Embryonic facial prominence (tissue), 1 donor: ENCODE data around the gene PRRT1B.
"Not testable (repeated sequence)": the region's sequence is repeated elsewhere in the genome, so short reads cannot be mapped to it uniquely, and the experiment has no call there.

Experiments used
- DNase-seq: peaks from one replicate; pipeline ENCODE4 v3.0.0-alpha.2; 2016; ENCODE audit errors: extremely low spot score

The PRRT1B gene

GRCh38 chr9:131522257-131523085 lies 22.9 kb upstream of the PRRT1B start:
- DNase-seq, result no peak

- DNase-seq, result no peak
Observed at GRCh38 chr9:131523086-131523388, 22.3 kb upstream of the PRRT1B start.

DNA sequence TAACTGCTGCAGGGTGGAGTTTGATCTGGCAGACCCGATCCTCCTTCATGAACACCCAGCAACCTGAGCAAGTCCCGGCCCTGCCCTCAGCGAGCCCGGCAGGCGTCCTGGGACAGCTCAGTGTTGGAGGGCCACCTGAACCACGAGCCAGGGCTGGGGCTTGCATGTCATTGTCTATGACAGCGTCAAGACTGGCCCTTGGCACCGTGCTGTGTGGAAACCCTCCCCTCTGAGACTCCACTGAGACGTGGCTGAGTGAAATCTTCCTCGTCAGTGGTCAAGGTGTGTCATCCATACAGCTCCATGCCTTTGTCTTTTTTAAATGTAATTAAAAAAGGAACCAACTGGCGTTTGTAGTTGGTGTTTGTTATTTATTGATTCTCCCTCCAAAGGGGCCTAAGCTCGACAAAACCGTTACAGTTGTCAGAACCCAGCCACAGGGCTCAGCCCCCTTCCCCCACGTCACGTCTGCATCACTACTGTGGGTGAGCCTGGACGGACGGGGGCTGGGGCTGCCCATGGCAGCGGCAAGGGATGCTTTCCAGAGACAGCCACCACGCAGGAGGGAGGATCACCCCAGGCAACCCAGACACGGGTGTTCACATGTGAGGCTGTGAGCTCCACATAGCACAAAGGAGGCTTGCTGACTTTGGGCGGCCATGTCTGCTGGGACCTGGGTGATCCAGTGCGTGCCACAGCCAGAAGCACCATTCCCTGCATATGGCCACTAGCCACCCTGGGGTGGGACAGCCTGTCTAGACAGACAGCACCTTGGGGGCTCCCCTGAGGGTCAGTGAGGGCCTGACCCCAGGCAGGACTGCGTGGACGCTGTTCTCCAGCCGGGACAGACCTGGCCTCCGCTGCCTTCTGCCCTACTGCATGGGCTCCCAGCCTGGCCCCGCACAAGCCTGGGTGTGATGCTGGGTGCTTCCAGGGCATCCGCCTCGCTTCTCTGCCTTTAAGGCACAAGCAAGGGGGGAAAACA lies 21.6 kb upstream of the PRRT1B start:
- no peak for DNase-seq

- no peak for DNase-seq
Observed at GRCh38 chr9:131524665-131525315, 20.5 kb upstream of the PRRT1B start.

DNA sequence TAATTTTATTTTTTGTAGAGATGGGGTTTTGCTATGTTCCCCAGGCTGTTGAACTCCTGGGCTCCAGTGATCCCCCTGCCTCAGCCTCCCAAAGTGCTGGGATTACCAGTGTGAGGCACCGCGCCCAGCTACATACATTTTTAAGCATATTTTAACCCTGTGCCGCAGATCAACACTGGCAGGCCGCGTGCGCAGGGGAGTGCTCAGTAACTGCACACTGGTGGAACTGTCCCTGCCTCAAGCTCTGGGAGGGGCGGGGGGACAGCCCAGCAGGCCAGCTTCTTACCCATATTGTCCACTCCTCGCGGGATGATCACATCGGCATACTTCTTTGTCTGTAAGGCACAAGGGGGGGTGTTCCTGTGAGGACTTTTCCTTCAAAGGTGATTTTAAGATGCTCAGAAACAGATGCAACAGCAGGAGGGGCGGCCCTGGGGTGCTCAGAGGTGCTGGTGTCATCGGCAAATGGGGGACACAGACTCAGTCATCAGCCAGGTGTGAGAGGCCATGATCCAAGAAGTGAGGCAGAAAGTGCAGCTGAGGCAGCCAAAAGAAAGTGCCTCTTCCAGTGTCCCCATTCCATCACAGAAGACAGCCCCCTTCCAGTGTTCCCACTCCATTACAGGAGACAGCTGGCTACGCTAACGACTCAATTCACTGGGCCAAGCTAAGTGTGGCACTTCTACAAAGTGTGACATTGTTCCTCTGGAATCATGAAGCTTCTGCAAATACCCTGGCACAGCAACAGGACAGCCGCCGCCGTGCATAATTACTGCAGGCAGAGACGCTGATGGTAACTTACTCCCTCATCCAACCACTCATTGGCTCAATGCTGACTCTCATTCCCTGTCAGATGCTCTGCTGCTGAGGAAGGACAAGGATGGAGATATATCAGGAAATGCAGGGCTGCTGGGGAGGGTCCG lies 19.4 kb upstream of the PRRT1B start:
- no peak for DNase-seq

GRCh38 chr9:131528186-131528585 lies 17.1 kb upstream of the PRRT1B start:
- no peak for DNase-seq

DNA sequence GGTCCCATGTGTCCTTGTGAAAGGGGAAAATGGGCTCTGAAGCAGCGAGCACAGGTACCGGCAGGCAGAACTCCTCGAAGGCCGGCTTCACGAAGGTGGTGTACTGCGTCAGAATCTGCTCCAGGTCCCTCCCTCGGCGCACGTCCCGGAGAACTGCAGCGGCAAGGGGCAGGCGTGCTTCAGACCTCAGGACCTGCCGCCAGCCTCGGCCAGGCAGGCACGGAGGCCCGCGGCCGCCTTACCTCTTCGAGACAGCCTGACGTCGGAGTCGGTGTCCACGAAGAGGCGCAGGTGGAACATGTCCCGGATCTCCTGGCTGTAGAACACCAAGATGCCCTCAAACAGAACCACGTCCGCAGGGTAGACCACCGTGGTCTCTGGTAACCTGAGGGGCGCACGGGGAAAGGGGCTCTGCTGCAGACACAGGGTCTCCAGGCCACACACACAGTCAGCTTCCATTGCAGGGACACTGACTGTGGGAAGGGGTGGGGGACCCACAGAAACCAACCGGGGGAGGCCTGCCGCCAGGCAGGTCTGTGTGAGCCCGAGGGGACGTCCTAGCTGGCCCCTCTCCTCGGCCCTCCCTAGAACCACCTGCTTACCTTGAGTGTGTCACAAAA lies 16.3 kb upstream of the PRRT1B start:
- DNase-seq, result no peak

- no peak for DNase-seq
Observed at GRCh38 chr9:131529597-131530545, 15.5 kb upstream of the PRRT1B start.

GRCh38 chr9:131530546-131530919 lies 14.8 kb upstream of the PRRT1B start:
- DNase-seq, result no peak

- DNase-seq, result peak; percentile 52
Observed at GRCh38 chr9:131530920-131531832, 14.1 kb upstream of the PRRT1B start, which contains the start of gene UCK1. Gene UCK1 (minus strand): TSS chr9:131531263. CDS start chr9:131531174, 89 bp downstream.

DNA sequence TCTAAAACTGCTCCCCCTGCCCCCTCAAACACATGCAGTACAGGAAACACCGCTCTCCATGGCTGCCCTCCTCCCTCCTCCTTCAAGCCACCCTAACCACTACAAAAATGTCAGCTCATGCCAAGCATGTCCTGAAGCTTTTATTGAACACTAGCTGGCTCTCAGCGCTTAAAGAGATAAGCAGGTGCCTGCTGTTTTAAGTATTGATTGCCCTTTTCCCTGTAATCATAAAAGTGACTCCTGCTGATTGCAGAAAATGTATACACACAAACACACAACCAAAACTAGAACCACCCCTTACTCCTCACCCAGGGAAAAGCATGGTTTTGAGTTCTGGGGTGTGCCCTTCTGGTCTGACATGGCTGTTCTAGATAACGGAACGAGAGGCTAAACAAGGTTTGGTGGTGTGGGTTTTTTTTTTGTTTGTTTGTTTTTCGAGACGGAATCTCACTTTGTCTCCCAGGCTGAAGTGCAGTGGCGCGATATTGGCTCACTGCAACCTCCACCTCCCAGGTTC lies 10.5 kb upstream of the PRRT1B start:
- no peak for DNase-seq

DNA sequence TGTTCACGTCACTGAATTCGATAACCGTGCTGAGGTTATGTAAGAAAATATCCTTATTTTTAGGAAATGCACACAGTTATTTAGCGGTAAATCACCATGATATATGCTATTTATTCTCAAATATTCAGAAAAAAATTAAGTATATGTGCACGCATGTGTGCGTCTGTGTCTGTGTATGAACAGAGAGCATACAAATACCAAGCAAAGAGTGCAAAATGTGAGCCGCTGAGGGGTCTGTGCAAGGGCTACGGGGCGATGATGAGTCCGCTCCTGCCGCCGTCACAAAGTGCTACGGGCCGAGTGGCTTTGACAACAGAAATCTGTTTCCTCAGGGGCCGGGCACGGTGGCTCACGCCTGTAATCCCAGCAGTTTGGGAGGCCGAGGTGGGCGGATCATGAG lies 7.4 kb upstream of the PRRT1B start:
- DNase-seq, result no peak

DNA sequence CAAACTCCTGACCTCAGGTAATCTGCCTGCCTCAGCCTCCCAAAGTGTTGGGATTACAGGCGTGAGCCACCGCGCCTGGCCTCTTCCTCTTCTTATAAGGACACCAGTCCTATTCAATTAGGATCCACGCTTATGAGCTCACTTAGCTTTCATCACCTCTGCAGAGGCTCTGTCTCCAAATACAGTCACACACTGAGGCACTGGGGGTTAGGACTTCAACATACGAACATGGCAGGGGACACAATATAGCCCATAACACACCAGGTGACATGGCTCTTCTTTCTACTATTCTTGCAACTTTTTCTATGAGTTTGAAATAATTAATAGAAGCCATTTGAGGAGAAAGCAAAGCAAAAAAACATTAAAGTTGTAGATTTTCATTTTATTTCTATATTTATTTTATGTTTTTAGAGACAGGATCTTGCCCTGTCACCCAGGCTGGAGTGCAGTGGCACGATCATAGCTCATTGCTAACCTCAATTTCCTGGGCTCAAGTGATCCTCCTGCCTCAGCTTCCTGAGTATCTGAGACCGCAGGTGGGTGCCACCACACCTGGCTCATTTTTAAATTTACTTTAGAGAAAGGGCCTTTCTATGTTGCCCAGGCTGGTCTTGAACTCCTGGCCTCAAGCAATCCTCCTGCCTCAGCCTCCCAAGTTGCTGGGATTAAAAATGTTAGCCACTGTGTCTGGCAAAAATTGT lies 6.0 kb upstream of the PRRT1B start:
- DNase-seq, result no peak

DNA sequence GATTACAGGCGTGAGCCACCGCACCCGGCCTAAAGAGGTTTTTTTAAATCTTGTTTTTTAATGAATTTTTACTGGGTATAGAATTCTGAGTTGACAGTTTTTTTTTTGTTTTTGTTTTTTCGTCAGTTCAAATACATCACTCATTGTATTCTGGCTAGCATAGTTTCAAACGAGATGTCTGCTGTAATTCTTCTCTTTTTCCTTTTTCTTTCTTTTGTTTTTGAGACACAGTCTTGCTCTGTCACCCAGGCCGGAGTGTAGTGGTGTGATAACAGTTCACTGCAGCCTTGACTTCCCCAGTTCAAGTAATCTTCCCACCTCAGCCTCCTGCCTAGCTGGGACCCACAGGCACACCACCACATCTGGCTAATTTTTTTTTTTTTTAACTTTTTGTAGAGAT lies 2.2 kb upstream of the PRRT1B start:
- DNase-seq, result no peak

DNA sequence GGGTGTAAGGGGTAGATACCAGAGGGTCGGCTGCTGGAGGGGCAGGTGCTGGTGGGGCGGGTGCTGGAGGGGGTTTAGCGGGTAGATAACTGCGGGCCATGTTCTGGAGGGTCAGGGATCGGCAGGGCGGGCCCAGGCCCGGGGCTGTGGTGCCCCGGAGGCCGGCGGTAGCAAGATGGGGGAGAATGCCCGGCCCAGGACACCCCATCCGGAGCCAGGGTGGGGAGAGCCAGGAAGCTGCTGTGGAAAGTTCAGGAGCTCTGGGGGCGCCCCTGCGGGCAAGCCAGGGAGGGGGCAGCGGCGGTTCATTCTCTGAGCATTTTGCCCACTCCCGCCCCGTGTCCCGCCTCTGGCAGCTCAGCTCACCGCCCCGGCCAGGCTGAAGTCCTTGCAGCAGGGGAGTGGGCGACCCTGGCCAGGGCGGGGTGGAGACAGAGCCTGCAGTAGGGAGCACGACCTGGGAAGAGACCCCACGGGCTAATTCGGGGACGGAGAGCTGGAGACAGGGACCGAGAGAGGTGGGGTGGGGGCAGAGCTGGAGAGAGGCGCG lies 538 bp downstream of the PRRT1B start:
- no peak for DNase-seq

GRCh38 chr9:131546336-131547084 lies 1.2 kb downstream of the PRRT1B start:
- DNase-seq, result no peak

GRCh38 chr9:131549186-131549585 lies 3.9 kb downstream of the PRRT1B start:
- DNase-seq, result not testable (repeated sequence)
